Epidermal melanocyte (primary cell): ENCODE results near the gene CC2D2A.
"Not testable (repeated sequence)": the region's sequence is repeated elsewhere in the genome, so short reads cannot be mapped to it uniquely, and the experiment has no call there.

Source experiments
- DNase-seq: peaks from one replicate; pipeline ENCODE4 v3.0.0; 2011; ENCODE audit warnings: low spot score; ENCODE audit not compliant: insufficient read length

CC2D2A gene

GRCh38 chr4:15556511-15557092, 86.9 kb downstream of the CC2D2A start:
- DNase-seq, result no peak

GRCh38 chr4:15557786-15558550, 88.3 kb downstream of the CC2D2A start:
- no peak for DNase-seq

GRCh38 chr4:15558561-15558960, 88.9 kb downstream of the CC2D2A start:
- DNase-seq, result no peak

GRCh38 chr4:15562114-15562513, 92.4 kb downstream of the CC2D2A start:
- DNase-seq, result peak; percentile 58

GRCh38 chr4:15562623-15563022, 92.9 kb downstream of the CC2D2A start:
- DNase-seq, result no peak

GRCh38 chr4:15563871-15564270, 94.2 kb downstream of the CC2D2A start:
- no peak for DNase-seq

GRCh38 chr4:15568821-15569220, 99.1 kb downstream of the CC2D2A start:
- DNase-seq, result no peak

- DNase-seq, result no peak
Observed at GRCh38 chr4:15569746-15570145, 100.1 kb downstream of the CC2D2A start.

- no peak for DNase-seq
Observed at GRCh38 chr4:15575966-15576365, 106.3 kb downstream of the CC2D2A start.

- no peak for DNase-seq
Observed at GRCh38 chr4:15577508-15577907, 107.8 kb downstream of the CC2D2A start.

- DNase-seq, result no peak
Observed at GRCh38 chr4:15584785-15585184, 115.1 kb downstream of the CC2D2A start.

GRCh38 chr4:15585331-15585730, 115.6 kb downstream of the CC2D2A start:
- DNase-seq, result no peak

- DNase-seq, result no peak
Observed at GRCh38 chr4:15586066-15586465, 116.4 kb downstream of the CC2D2A start.

- no peak for DNase-seq
Observed at GRCh38 chr4:15587649-15588048, 118.0 kb downstream of the CC2D2A start.

- no peak for DNase-seq
Observed at GRCh38 chr4:15592799-15593198, 123.1 kb downstream of the CC2D2A start.

- DNase-seq, result no peak
Observed at GRCh38 chr4:15598644-15599043, 129.0 kb downstream of the CC2D2A start.

- DNase-seq, result no peak
Observed at GRCh38 chr4:15600176-15600575, 130.5 kb downstream of the CC2D2A start.

GRCh38 chr4:15601862-15602261, 132.2 kb downstream of the CC2D2A start:
- DNase-seq, result no peak

- no peak for DNase-seq
Observed at GRCh38 chr4:15605537-15605936, 135.9 kb downstream of the CC2D2A start.

GRCh38 chr4:15610855-15611254, 141.2 kb downstream of the CC2D2A start:
- no peak for DNase-seq

GRCh38 chr4:15612136-15612535, 142.5 kb downstream of the CC2D2A start:
- no peak for DNase-seq

GRCh38 chr4:15614891-15615290, 145.2 kb downstream of the CC2D2A start:
- not testable (repeated sequence) for DNase-seq

- not testable (repeated sequence) for DNase-seq
Observed at GRCh38 chr4:15617407-15617806, 147.7 kb downstream of the CC2D2A start.
